Omental fat pad (tissue), 4 donors: ENCODE measurements around the gene HEBP2. TPM values are rescaled to one million over a fixed set of nuclear protein-coding genes. Genes with fewer than 3 reads are reported as not detected.

Experiments
- ATAC-seq: fragments of 150-250 bp; one replicate; pipeline ENCODE4 v1.9.1; 2016; ENCODE audit warnings: mild to moderate bottlenecking, moderate library complexity; ENCODE audit not compliant: low FRiP score
- DNase-seq: peaks from one replicate; pipeline ENCODE4 v3.0.0-alpha.2; 2019; ENCODE audit warnings: low spot score
- total RNA-seq, 4 donors: library from RNA; depleted of rRNA; stranded (reverse); fragments of >200 nt; gene quantifications; one replicate each; pipeline ENCODE4 v1.1.0, GENCODE V29; 2016
- TF ChIP-seq, protein P1 (sequence below), 3 donors: fragments of 450-650 bp; IDR thresholded peaks; one replicate each; pipeline ENCODE4 v1.5.1; 2016 to 2017; ENCODE audit warnings: antibody characterized with exemption in 3 of 3, mild to moderate bottlenecking in 3 of 3, moderate library complexity in 2 of 3

The HEBP2 gene
- total RNA-seq, 4 donors from 2014 or later: 118 to 282 (median 205) TPM

DNA sequence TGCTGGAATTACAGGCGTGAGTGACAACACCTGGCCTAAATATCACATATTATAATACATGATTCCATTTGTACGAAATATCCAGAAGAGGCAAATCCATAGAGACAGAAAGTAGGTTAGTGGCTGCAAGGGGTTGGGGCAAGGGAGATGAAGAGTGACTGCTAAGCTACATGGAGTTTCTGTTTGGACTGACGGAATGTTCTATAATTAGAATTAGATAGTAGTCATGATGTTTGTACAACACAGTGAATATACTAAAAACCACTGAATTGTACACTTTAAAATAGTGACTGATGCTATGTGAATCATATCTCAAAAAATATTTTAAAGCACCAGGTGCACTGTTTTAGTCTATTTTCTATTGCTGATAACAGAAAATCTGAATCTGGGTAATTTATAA lies 3.7 kb upstream of the HEBP2 start:
- ATAC-seq (no peak), DNase-seq (no peak)
- TF ChIP-seq, protein P1, sequence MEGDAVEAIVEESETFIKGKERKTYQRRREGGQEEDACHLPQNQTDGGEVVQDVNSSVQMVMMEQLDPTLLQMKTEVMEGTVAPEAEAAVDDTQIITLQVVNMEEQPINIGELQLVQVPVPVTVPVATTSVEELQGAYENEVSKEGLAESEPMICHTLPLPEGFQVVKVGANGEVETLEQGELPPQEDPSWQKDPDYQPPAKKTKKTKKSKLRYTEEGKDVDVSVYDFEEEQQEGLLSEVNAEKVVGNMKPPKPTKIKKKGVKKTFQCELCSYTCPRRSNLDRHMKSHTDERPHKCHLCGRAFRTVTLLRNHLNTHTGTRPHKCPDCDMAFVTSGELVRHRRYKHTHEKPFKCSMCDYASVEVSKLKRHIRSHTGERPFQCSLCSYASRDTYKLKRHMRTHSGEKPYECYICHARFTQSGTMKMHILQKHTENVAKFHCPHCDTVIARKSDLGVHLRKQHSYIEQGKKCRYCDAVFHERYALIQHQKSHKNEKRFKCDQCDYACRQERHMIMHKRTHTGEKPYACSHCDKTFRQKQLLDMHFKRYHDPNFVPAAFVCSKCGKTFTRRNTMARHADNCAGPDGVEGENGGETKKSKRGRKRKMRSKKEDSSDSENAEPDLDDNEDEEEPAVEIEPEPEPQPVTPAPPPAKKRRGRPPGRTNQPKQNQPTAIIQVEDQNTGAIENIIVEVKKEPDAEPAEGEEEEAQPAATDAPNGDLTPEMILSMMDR (IDR thresholded peaks at IDR 0.05): no peak

DNA sequence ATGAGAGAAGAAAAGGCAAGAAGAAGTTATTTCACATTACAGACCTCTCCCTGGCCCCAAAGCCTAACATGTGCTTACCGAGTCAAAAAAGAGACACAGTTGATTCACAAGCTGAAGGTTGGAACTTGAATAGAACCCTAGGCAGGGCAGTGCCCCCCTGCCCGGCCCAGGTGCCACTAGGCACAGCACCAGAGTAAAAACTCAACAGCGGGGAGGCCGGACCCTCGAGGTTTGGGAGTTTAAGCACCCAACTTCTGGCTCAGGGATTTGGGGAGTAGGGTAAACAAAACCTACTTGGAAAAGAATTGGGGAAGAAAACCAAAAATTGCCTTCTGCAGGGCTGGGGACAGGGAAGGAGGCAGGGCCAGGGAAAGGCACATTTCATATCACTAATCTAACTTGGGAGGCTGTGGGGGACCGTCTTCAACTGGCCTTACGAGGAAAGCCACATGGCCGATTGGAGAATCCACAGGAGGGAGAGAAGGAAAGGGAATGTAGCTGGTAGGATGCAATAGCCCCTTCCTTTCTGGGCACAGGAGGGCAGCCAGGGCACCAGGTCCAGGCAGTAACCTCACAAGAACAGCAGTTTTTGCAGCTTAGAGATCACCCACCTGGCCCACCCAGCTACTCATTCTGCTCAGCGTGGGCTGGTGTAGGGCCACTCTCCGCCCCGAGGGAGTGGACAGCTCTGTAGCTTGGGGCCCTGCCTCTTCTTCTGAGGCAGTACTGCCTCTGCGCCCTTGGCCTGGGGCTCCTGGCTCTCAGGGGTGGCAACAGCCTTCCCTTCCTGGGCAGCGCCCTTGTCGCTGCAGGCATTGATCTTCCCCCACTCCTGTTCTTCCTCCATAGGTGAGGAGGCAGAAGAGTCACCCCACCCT lies 1.8 kb upstream of the HEBP2 start:
- no peak for DNase-seq
- ATAC-seq: no peak
- TF ChIP-seq, protein P1 (IDR thresholded peaks at IDR 0.05): no peak

DNA sequence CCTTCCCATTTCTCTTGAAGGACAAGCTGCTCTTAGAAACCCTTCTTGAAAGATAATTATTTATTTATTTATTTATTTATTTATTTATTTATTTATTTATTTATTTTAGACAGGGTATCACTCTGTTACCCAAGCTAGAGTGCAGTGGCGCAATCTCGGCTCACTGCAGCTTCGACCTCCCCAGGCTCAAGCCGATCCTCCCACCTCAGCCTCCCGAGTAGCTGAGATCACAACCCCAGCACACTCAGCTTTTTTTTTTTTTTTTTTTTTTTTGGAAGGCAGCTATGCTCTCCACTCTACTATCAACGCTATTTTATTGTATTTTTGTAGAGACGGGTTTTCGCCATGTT lies 1.2 kb upstream of the HEBP2 start:
- TF ChIP-seq, protein P1 (IDR thresholded peaks at IDR 0.05): no peak
- no peak for ATAC-seq

DNA sequence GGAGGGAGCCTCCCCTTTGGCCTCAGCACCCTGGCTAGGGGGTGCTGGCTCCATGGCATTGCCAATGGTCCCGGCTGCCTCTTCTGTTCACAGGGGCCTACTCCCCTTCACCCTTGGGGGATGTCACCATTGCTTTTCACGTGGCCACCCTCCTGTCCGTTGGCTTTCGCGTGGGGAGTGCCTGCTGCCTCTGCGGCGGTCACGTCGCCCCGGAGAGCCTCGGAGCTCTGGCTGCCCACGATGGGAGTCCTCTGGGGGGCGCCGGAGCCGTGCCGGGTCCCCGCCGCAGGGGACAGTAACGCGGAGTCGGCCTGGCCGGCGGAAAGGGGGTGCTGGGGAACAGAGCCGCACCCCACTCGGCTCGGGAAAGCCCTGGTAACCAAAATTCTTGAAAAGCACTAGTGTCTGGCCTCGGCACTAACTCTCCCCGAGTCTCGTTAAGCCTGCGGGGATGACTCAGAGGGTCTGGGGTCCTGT lies 661 bp upstream of the HEBP2 start:
- no peak for DNase-seq
- TF ChIP-seq, protein P1 (IDR thresholded peaks at IDR 0.05): no peak
- ATAC-seq: peak; percentile 21

More for the DNA sequence above, 1.2 kb upstream of the HEBP2 start:
- no peak for DNase-seq

DNA sequence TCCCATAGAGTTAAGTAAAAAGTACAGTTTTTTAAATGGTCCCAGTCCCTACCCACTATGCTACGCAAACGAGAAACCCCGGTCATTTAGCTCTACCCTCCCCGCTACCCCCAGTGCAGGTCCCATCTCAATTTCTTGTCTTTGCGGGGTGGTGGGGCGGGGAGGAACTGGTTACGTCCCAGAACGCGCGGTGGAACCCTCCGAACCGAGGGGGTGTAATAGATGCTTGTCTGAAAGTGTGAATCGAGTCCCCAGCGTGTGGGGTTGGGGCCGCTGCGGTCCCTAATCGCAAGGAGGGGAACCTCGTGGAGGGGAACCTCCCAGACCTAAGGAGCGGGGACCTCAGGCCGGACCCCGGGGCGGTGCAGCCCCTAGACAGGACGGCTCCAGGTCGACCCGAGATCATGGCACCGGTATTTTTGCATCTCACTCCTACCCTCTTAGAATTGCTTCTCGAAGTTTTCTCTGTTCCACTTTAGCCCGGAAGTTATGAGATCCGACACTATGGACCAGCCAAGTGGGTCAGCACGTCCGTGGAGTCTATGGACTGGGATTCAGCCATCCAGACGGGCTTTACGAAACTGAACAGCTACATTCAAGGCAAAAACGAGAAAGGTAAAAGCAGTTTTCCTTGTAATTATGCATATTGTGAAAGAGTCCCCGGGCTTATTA lies 779 bp downstream of the HEBP2 start:
- ATAC-seq: peak; percentile 27
- no peak for DNase-seq
- TF ChIP-seq, protein P1 (IDR thresholded peaks at IDR 0.05): no peak

DNA sequence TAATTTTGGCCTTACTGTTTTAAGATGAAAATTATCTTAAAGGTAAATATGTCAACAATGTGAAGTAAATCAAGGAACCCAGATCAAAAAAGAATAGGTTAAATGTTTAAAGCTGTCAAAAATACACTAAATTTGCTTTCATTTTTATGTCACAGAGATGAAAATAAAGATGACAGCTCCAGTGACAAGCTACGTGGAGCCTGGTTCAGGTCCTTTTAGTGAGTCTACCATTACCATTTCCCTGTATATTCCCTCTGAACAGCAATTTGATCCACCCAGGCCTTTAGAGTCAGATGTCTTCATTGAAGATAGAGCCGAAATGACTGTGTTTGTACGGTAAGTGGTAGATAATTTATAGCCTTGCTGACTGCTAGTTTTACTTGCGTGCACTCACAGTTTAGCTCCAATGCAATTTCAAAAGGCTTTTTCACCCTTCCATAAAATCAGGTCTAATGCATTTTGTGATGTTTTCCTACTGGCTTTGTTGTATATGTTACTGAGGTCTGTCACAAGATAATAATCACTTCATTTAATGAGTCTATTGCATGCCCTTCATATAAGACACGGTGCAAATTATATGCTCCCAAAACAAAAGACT lies 1.9 kb downstream of the HEBP2 start:
- DNase-seq (no peak), ATAC-seq (no peak)
- TF ChIP-seq, protein P1 (IDR thresholded peaks at IDR 0.05): no peak
